GM19043 (cell line): ENCODE results near the gene AKT1.
"Not testable (repeated sequence)": the region's sequence is repeated elsewhere in the genome, so short reads cannot be mapped to it uniquely, and the experiment has no call there.

Source experiments
- ATAC-seq: cut with Tn5 transposase; IDR thresholded peaks from one replicate; pipeline ENCODE4 v1.9.1; 2021; ENCODE audit warnings: low read depth; ENCODE audit not compliant: unreplicated experiment

AKT1 gene

GRCh38 chr14:104794993-104795780, at the start of gene AKT1:
Gene AKT1, minus strand, starts transcription at chr14:104795748. Its CDS starts 3,105 bp downstream, at chr14:104792643.
- ATAC-seq: peak; percentile 27

- ATAC-seq: no peak
Measured at GRCh38 chr14:104845033-104845666, 49.6 kb upstream of the AKT1 start.

- ATAC-seq: no peak
Measured at GRCh38 chr14:104844306-104845032, 48.9 kb upstream of the AKT1 start.

- no peak for ATAC-seq
Measured at GRCh38 chr14:104843442-104844305, 48.1 kb upstream of the AKT1 start.

- ATAC-seq: no peak
Measured at GRCh38 chr14:104843006-104843405, 47.5 kb upstream of the AKT1 start.

- no peak for ATAC-seq
Measured at GRCh38 chr14:104841730-104842129, 46.2 kb upstream of the AKT1 start.

GRCh38 chr14:104836171-104836935, 40.8 kb upstream of the AKT1 start:
- ATAC-seq: not testable (repeated sequence)

GRCh38 chr14:104830781-104831180, 35.2 kb upstream of the AKT1 start:
- no peak for ATAC-seq

- peak; percentile 49 for ATAC-seq
Measured at GRCh38 chr14:104827177-104828055, 31.9 kb upstream of the AKT1 start.

GRCh38 chr14:104826861-104827176, 31.3 kb upstream of the AKT1 start:
- no peak for ATAC-seq

- ATAC-seq: peak; percentile 62
Measured at GRCh38 chr14:104826189-104826860, 30.8 kb upstream of the AKT1 start.

GRCh38 chr14:104824353-104824997, 28.9 kb upstream of the AKT1 start:
- ATAC-seq: no peak

- ATAC-seq: no peak
Measured at GRCh38 chr14:104822821-104823615, 27.5 kb upstream of the AKT1 start.

GRCh38 chr14:104821971-104822608, 26.5 kb upstream of the AKT1 start:
- ATAC-seq: no peak

- no peak for ATAC-seq
Measured at GRCh38 chr14:104821229-104821945, 25.8 kb upstream of the AKT1 start.

GRCh38 chr14:104820669-104821228, 25.2 kb upstream of the AKT1 start:
- no peak for ATAC-seq
